Spleen (tissue), 3 donors: ENCODE data around the gene MCEMP1.

ENCODE experiments used
- POLR2A ChIP-seq, 3 donors: fragments of 450-650 bp; IDR thresholded peaks; one replicate each; pipeline ENCODE4 v1.5.1; 2017; ENCODE audit warnings: antibody characterized with exemption in 3 of 3, mild to moderate bottlenecking in 1 of 3
- POLR2AphosphoS5 ChIP-seq, 3 donors: sonication (generic); formaldehyde crosslinking; IDR thresholded peaks; one replicate each; pipeline ENCODE4 v1.5.1; 2017; ENCODE audit warnings: antibody characterized with exemption in 3 of 3

DNA sequence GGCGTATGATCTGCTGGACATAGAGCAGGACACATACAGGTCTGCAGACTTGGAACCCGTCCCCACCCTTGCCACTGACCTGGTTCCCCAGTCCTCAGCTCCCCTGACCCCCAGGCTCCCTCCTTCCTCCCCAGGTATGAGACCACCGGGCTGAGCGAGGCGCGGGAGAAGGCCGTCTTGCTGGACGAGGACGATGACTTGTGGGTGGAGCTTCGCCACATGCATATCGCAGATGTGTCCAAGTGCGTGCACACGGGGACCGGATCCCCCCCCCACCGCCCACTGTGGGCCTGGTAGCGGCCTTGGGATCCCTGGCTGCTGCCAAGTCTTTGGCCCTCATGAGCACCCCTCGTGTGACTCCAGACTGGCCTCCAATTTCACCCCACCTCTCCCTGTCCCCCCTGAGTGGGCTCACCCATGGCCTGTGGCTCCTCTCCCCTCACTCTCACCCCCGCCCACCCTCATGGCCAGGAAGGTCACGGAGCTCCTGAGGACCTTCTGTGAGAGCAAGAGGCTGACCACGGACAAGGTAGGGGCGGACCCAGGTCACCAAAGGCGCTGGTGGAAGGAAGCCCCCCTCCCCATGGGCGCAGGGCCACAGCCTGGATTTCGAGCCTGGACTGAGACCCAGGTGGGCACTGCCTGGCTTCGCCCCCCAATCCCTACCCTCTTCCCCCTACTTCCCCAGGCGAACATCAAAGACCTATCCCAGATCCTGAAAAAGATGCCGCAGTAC is 34.4 kb upstream of the MCEMP1 start:
- TF ChIP-seq POLR2A (IDR thresholded peaks at IDR 0.05) (no peak), POLR2AphosphoS5 (IDR thresholded peaks at IDR 0.05) (peak in 1 of 3 donors; percentile 69)
